Stimulated activated naive CD8-positive, alpha-beta T cell treated with anti-CD3 and anti-CD28 coated beads, Interleukin-15, Interleukin-2, amounts not matched to agents 100 ng/mL and 50 ng/mL, for 24 hours (primary cell): ENCODE data around the gene GFOD1.

ENCODE experiments used
- H3K27ac Mint-ChIP-seq: one replicate; pipeline ENCODE4 v1.8.0; 2021; ENCODE audit warnings: mild to moderate bottlenecking, mixed read lengths
- H3K27me3 Mint-ChIP-seq: one replicate; pipeline ENCODE4 v1.8.0; 2021; ENCODE audit warnings: mixed read lengths
- H3K36me3 Mint-ChIP-seq: one replicate; pipeline ENCODE4 v1.8.0; 2021; ENCODE audit warnings: low read depth, mixed read lengths
- H3K4me1 Mint-ChIP-seq: one replicate; pipeline ENCODE4 v1.8.0; 2021; ENCODE audit warnings: low read depth, mixed read lengths
- H3K4me3 Mint-ChIP-seq: one replicate; pipeline ENCODE4 v1.8.0; 2021; ENCODE audit warnings: mild to moderate bottlenecking, mixed read lengths
- H3K9me3 Mint-ChIP-seq: one replicate; pipeline ENCODE4 v1.8.0; 2021; ENCODE audit warnings: mixed read lengths

Gene GFOD1

GRCh38 chr6:13412639-13413465 lies 74.5 kb downstream of the GFOD1 start:
- Mint-ChIP-seq H3K27ac (no peak overlapping the region), H3K36me3 (peaks cover 13% of the 10 kb centered on the region), H3K4me3 (no peak overlapping the region), H3K27me3 (no peaks in the 10 kb centered on the region), H3K9me3 (peaks cover 11% of the 10 kb centered on the region), H3K4me1 (no peaks in the 10 kb centered on the region)

- H3K4me3 Mint-ChIP-seq, result no peak overlapping the region
- H3K27ac Mint-ChIP-seq, result no peak overlapping the region
- no peaks in the 10 kb centered on the region for H3K4me1 Mint-ChIP-seq
Measured at GRCh38 chr6:13412211-13412610, 75.2 kb downstream of the GFOD1 start.

GRCh38 chr6:13411484-13411883 lies 75.9 kb downstream of the GFOD1 start:
- no peak overlapping the region for H3K27ac Mint-ChIP-seq
- no peak overlapping the region for H3K4me3 Mint-ChIP-seq
- H3K27me3 Mint-ChIP-seq, result no peaks in the 10 kb centered on the region
- H3K36me3 Mint-ChIP-seq, result peaks cover 7% of the 10 kb centered on the region
- peaks cover 14% of the 10 kb centered on the region for H3K9me3 Mint-ChIP-seq
- H3K4me1 Mint-ChIP-seq, result peaks cover 4% of the 10 kb centered on the region

More at GRCh38 chr6:13412211-13412610, 75.2 kb downstream of the GFOD1 start:
- H3K27me3 Mint-ChIP-seq, result no peaks in the 10 kb centered on the region
- peaks cover 10% of the 10 kb centered on the region for H3K36me3 Mint-ChIP-seq
- peaks cover 14% of the 10 kb centered on the region for H3K9me3 Mint-ChIP-seq

- H3K9me3 Mint-ChIP-seq, result peaks cover 3% of the 10 kb centered on the region
- H3K27ac Mint-ChIP-seq, result no peak overlapping the region
- H3K4me1 Mint-ChIP-seq, result peaks cover 4% of the 10 kb centered on the region
- no peaks in the 10 kb centered on the region for H3K27me3 Mint-ChIP-seq
- H3K4me3 Mint-ChIP-seq, result no peak overlapping the region
- H3K36me3 Mint-ChIP-seq, result no peaks in the 10 kb centered on the region
Measured at GRCh38 chr6:13409991-13410390, 77.4 kb downstream of the GFOD1 start.

- Mint-ChIP-seq H3K4me1 (peaks cover 4% of the 10 kb centered on the region), H3K36me3 (no peaks in the 10 kb centered on the region), H3K27ac (no peak overlapping the region), H3K27me3 (no peaks in the 10 kb centered on the region), H3K9me3 (peaks cover 3% of the 10 kb centered on the region), H3K4me3 (no peak overlapping the region)
Measured at GRCh38 chr6:13407709-13408695, 79.4 kb downstream of the GFOD1 start.

GRCh38 chr6:13407368-13407708 lies 80.1 kb downstream of the GFOD1 start:
- Mint-ChIP-seq H3K9me3 (peaks cover 3% of the 10 kb centered on the region), H3K27me3 (no peaks in the 10 kb centered on the region), H3K36me3 (no peaks in the 10 kb centered on the region), H3K4me3 (no peak overlapping the region), H3K27ac (no peak overlapping the region), H3K4me1 (peaks cover 4% of the 10 kb centered on the region)

GRCh38 chr6:13406781-13407180 lies 80.6 kb downstream of the GFOD1 start:
- peaks cover 3% of the 10 kb centered on the region for H3K9me3 Mint-ChIP-seq
- no peaks in the 10 kb centered on the region for H3K27me3 Mint-ChIP-seq
- H3K4me1 Mint-ChIP-seq, result peaks cover 4% of the 10 kb centered on the region
- H3K4me3 Mint-ChIP-seq, result no peak overlapping the region
- H3K27ac Mint-ChIP-seq, result no peak overlapping the region
- no peaks in the 10 kb centered on the region for H3K36me3 Mint-ChIP-seq

GRCh38 chr6:13405961-13406477 lies 81.4 kb downstream of the GFOD1 start:
- Mint-ChIP-seq H3K4me1 (peaks cover 8% of the 10 kb centered on the region), H3K9me3 (peaks cover 3% of the 10 kb centered on the region), H3K27ac (no peak overlapping the region), H3K4me3 (no peak overlapping the region), H3K36me3 (peaks cover 2% of the 10 kb centered on the region), H3K27me3 (no peaks in the 10 kb centered on the region)

GRCh38 chr6:13404892-13405254 lies 82.5 kb downstream of the GFOD1 start:
- no peak overlapping the region for H3K4me3 Mint-ChIP-seq
- H3K4me1 Mint-ChIP-seq, result peaks cover 15% of the 10 kb centered on the region
- peaks cover 3% of the 10 kb centered on the region for H3K36me3 Mint-ChIP-seq

GRCh38 chr6:13404228-13404891 lies 83.0 kb downstream of the GFOD1 start:
- no peak overlapping the region for H3K4me3 Mint-ChIP-seq

More at GRCh38 chr6:13404892-13405254, 82.5 kb downstream of the GFOD1 start:
- no peaks in the 10 kb centered on the region for H3K27me3 Mint-ChIP-seq
- H3K9me3 Mint-ChIP-seq, result peaks cover 3% of the 10 kb centered on the region
- H3K27ac Mint-ChIP-seq, result no peak overlapping the region

GRCh38 chr6:13402711-13403110 lies 84.7 kb downstream of the GFOD1 start:
- no peak overlapping the region for H3K4me3 Mint-ChIP-seq
- H3K36me3 Mint-ChIP-seq, result peaks cover 3% of the 10 kb centered on the region
- no peak overlapping the region for H3K27ac Mint-ChIP-seq
- peaks cover 18% of the 10 kb centered on the region for H3K4me1 Mint-ChIP-seq
- peaks cover 3% of the 10 kb centered on the region for H3K9me3 Mint-ChIP-seq
- H3K27me3 Mint-ChIP-seq, result no peaks in the 10 kb centered on the region

More at GRCh38 chr6:13404228-13404891, 83.0 kb downstream of the GFOD1 start:
- H3K4me1 Mint-ChIP-seq, result peaks cover 15% of the 10 kb centered on the region
- peaks cover 3% of the 10 kb centered on the region for H3K36me3 Mint-ChIP-seq
- H3K9me3 Mint-ChIP-seq, result peaks cover 3% of the 10 kb centered on the region
- no peak overlapping the region for H3K27ac Mint-ChIP-seq
- no peaks in the 10 kb centered on the region for H3K27me3 Mint-ChIP-seq

GRCh38 chr6:13400772-13401171 lies 86.6 kb downstream of the GFOD1 start:
- no peaks in the 10 kb centered on the region for H3K9me3 Mint-ChIP-seq
- no peak overlapping the region for H3K4me3 Mint-ChIP-seq
- peaks cover 3% of the 10 kb centered on the region for H3K36me3 Mint-ChIP-seq
- peaks cover 32% of the 10 kb centered on the region for H3K4me1 Mint-ChIP-seq
- no peak overlapping the region for H3K27ac Mint-ChIP-seq
- H3K27me3 Mint-ChIP-seq, result no peaks in the 10 kb centered on the region

GRCh38 chr6:13398421-13398994 lies 88.9 kb downstream of the GFOD1 start:
- H3K36me3 Mint-ChIP-seq, result peaks cover 3% of the 10 kb centered on the region
- H3K4me3 Mint-ChIP-seq, result no peak overlapping the region
- H3K4me1 Mint-ChIP-seq, result peaks cover 35% of the 10 kb centered on the region
- no peak overlapping the region for H3K27ac Mint-ChIP-seq
- H3K27me3 Mint-ChIP-seq, result no peaks in the 10 kb centered on the region
- H3K9me3 Mint-ChIP-seq, result no peaks in the 10 kb centered on the region

- peaks cover 35% of the 10 kb centered on the region for H3K4me1 Mint-ChIP-seq
- H3K27me3 Mint-ChIP-seq, result no peaks in the 10 kb centered on the region
- no peak overlapping the region for H3K27ac Mint-ChIP-seq
- no peaks in the 10 kb centered on the region for H3K9me3 Mint-ChIP-seq
- no peak overlapping the region for H3K4me3 Mint-ChIP-seq
- peaks cover 3% of the 10 kb centered on the region for H3K36me3 Mint-ChIP-seq
Measured at GRCh38 chr6:13398069-13398381, 89.4 kb downstream of the GFOD1 start.
